Natural killer cell treated with Interleukin-12 subunit alpha and Interleukin-12 subunit beta and Interleukin-15 and Interleukin-18, amount 100 ng/mL, for 72 hours (primary cell): ENCODE data around the gene BMP4. TPM values are rescaled to one million over a fixed set of nuclear protein-coding genes. Genes with fewer than 3 reads are reported as not detected.

Source experiments
- ATAC-seq, 2 donors: fragments of 150-1000 bp; cut with Tn5 transposase in 1 of 2; sonication (Bioruptor Pico), chemical (Tn5 transposase) in 1 of 2; 2 replicates each; pipeline ENCODE4 v1.10.0; 2021
- DNase-seq: peaks from one replicate; pipeline ENCODE4 v3.0.0; 2022; ENCODE audit warnings: low spot score
- H3K27ac Mint-ChIP-seq, 2 donors: 1 replicate in 1 of 2; 2 replicates in 1 of 2; pipeline ENCODE4 v1.8.0; 2022; ENCODE audit warnings: mixed read lengths in 2 of 2, mild to moderate bottlenecking in 1 of 2, moderate library complexity in 1 of 2
- H3K27me3 Mint-ChIP-seq, 2 donors: 1 replicate in 1 of 2; 2 replicates in 1 of 2; pipeline ENCODE4 v1.8.0; 2022; ENCODE audit warnings: mixed read lengths in 2 of 2
- H3K36me3 Mint-ChIP-seq: one replicate; pipeline ENCODE4 v1.8.0; 2022; ENCODE audit warnings: mixed read lengths
- H3K4me1 Mint-ChIP-seq, 2 donors: 1 replicate in 1 of 2; 2 replicates in 1 of 2; pipeline ENCODE4 v1.8.0; 2022; ENCODE audit warnings: low read depth in 2 of 2, mixed read lengths in 2 of 2, mild to moderate bottlenecking in 1 of 2
- H3K4me3 Mint-ChIP-seq: one replicate; pipeline ENCODE4 v1.8.0; 2022; ENCODE audit warnings: mixed read lengths
- H3K9me3 Mint-ChIP-seq: 2 replicates; pipeline ENCODE4 v1.8.0; 2022; ENCODE audit warnings: mixed read lengths
- total RNA-seq, 2 donors: library from RNA; stranded (reverse); gene quantifications; one replicate each; pipeline ENCODE4 v1.2.3, GENCODE V29; 2022

Gene BMP4
- total RNA-seq, 2 donors from 2014 or later = 0.26 TPM; not detected in 1

DNA sequence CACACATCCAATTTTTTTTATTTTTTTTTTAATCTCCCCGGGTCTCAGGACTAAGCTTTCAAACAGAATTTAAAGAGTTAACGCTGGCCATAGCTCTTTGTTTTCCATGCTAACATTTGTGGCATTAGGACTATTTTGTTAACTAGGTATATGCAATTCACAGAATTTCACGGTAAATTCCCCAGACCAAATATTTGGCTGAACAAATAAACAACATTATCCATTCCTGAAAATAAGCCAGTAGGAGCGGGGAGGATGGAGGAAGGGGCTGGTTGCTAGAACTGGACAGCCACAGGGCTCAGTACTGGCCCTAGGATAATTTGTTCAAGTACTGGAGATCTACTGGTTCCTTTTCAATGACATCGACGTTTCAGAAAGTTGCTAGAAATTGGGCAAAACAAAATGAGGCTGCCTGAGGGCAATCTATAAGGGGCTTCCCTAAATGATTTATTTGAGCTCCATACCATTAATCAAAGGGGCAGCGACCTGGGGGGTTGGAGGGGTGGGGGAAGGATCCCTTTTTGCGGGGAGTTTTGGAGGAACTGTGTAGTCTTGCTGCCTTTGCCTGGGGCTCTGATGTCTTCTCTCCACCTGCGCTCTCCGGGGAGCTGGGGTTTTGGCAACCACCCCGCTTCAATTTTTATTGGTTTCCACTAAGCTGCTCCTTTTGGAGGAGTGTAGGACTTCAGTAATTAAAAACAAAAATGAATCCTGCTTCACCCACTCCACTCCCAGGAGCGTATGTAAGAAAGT is 9.0 kb downstream of the BMP4 start:
- DNase-seq (no peak), ATAC-seq (no peak)
- H3K27me3 Mint-ChIP-seq = peaks cover 29 to 31% of the 10 kb centered on the region in 2 donors
- no peak overlapping the region for H3K27ac Mint-ChIP-seq
- no peaks in the 10 kb centered on the region for H3K4me1 Mint-ChIP-seq
- no peaks in the 10 kb centered on the region for H3K36me3 Mint-ChIP-seq
- no peaks in the 10 kb centered on the region for H3K9me3 Mint-ChIP-seq
- H3K4me3 Mint-ChIP-seq = no peak overlapping the region

DNA sequence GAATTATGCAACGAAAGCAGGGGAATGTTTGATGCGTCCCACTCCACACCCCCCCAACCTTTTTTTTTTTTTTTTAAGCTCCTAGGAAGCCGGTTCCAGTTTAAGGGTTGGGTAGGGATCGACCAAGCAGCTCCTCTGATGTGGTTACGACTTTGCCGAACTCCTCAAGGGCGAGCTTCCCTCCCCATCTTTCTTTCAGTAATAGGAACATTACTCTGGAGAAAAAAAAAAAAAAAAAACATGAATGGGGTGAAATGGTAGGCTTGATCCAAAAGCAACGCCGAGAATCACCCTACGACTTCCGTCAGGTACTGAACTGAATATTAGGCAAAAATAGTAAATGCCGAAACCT is 9.6 kb downstream of the BMP4 start:
- Mint-ChIP-seq H3K4me1 (no peaks in the 10 kb centered on the region), H3K4me3 (no peak overlapping the region), H3K36me3 (no peaks in the 10 kb centered on the region), H3K9me3 (no peaks in the 10 kb centered on the region), H3K27me3 (peaks cover 24 to 31% of the 10 kb centered on the region in 2 donors), H3K27ac (no peak overlapping the region)
- ATAC-seq (no peak), DNase-seq (no peak)

DNA sequence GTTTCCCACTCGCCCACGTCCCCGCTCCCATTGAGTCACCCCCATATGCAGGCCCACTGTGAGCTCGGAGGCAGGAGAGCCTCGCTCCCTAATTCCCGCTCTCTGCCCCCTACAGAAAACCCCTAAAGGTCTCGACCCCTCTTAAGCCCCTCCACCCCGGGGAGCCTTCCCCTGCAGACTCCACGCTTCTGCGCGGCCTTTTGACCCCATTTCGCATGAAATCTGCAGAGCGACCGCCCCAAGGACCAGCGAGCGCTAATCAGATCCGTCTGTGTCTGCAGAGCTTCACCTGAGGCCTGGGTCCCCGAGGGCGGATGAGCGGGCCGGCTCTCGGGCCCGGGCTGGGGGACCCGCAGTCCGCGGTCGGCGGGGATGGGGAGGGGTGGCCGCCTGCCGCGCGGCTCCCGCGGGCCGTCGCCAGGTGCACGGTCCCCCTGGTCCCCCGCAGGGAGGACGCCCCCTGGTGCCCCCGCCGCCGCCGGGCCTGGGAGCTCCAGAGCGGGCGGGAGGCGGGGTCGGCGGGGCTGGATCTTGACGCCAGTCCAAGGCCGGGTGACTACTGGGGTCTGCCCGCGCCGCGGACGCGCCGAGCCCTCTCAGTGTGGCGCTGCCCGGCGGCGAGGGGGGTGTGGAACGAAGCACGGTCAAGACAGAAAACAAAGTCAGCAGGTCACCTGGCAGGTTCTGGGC is 10.1 kb downstream of the BMP4 start:
- no peaks in the 10 kb centered on the region for H3K36me3 Mint-ChIP-seq
- H3K4me3 Mint-ChIP-seq = no peak overlapping the region
- no peak overlapping the region for H3K27ac Mint-ChIP-seq
- ATAC-seq (no peak), DNase-seq (no peak)
- H3K4me1 Mint-ChIP-seq = no peaks in the 10 kb centered on the region
- peaks cover 21 to 31% of the 10 kb centered on the region in 2 donors for H3K27me3 Mint-ChIP-seq
- H3K9me3 Mint-ChIP-seq = no peaks in the 10 kb centered on the region

DNA sequence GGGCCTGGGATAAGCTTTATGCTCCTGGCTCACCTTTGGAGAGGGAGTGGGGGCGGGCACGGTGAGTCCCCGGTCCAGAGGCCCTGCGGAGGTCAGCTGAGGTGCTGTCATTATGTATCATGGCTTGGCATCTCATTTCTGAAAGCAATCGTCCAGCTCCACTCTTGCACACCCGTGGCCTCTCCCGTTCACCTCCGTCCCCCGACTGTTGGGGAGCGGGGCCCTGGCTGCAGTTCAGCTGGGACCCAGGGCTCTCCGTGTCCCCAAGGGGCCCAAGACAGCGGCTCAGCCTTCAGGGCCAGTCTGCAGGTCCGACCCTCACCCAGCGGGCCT is 10.6 kb downstream of the BMP4 start:
- H3K4me1 Mint-ChIP-seq = no peaks in the 10 kb centered on the region
- H3K27ac Mint-ChIP-seq = no peak overlapping the region
- H3K9me3 Mint-ChIP-seq = no peaks in the 10 kb centered on the region
- no peak overlapping the region for H3K4me3 Mint-ChIP-seq
- ATAC-seq (no peak), DNase-seq (no peak)
- H3K27me3 Mint-ChIP-seq = peaks cover 21 to 31% of the 10 kb centered on the region in 2 donors
- H3K36me3 Mint-ChIP-seq = no peaks in the 10 kb centered on the region

DNA sequence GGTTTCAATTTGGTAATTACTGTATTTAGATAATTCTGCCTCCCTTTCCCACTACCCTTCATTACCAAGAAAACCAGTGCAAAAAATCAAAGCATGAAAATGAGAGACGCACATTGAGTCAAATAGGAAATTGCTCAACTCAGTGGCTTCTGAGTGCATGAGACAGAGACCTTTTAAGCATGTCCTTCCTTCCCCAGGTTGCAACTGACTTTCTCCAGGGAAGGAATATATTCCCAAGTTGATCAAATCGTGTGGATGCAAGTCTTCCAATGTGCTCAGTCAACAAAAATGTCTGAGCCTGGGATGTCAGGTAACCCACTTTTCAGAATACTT is 12.9 kb downstream of the BMP4 start:
- no peak overlapping the region for H3K4me3 Mint-ChIP-seq
- H3K36me3 Mint-ChIP-seq = no peaks in the 10 kb centered on the region
- no peak overlapping the region for H3K27ac Mint-ChIP-seq
- H3K27me3 Mint-ChIP-seq = peaks cover 17 to 35% of the 10 kb centered on the region in 2 donors
- H3K4me1 Mint-ChIP-seq = no peaks in the 10 kb centered on the region
- no peak for DNase-seq
- peaks cover 4% of the 10 kb centered on the region for H3K9me3 Mint-ChIP-seq
- ATAC-seq = no peak

DNA sequence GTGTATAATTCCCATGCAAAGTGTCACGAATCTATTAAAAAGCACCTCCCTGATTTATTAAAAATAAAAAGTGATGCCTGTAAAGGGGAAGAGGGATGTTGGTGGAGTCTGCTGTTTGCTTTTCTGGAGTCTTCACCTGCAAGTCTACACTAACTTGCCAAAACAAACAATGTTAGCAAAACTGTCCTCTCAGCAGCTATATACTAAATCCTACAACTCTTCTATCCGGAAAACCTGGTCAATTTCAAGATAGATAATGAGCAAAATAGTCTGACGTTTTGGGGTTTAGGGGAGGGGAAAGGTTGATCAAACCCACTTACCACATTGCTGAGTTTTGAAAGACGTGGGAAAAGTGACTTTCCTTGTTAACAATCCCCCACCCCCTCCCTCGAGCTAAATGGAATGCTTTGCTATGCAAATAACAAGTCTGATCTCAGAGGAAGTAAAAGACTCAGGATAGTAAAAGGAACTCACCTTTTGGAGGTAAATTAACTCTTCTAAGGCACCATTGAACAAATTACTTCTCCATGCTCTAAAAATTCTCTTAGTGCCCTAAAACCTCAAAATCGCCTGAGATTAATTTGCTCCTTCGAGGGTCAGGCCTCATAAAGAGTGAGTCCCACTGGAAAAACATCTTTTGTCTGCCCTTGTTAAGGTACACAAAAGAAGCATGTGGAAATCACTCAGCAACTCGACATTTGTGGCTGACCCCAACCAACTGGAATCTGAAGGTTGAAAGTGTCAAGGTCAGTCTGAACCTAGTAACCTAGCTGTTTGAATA is 13.5 kb downstream of the BMP4 start:
- Mint-ChIP-seq H3K27ac (no peak overlapping the region), H3K4me3 (no peak overlapping the region), H3K9me3 (peaks cover 4% of the 10 kb centered on the region), H3K36me3 (no peaks in the 10 kb centered on the region), H3K4me1 (no peaks in the 10 kb centered on the region), H3K27me3 (peaks cover 15 to 30% of the 10 kb centered on the region in 2 donors)
- ATAC-seq (no peak), DNase-seq (no peak)

DNA sequence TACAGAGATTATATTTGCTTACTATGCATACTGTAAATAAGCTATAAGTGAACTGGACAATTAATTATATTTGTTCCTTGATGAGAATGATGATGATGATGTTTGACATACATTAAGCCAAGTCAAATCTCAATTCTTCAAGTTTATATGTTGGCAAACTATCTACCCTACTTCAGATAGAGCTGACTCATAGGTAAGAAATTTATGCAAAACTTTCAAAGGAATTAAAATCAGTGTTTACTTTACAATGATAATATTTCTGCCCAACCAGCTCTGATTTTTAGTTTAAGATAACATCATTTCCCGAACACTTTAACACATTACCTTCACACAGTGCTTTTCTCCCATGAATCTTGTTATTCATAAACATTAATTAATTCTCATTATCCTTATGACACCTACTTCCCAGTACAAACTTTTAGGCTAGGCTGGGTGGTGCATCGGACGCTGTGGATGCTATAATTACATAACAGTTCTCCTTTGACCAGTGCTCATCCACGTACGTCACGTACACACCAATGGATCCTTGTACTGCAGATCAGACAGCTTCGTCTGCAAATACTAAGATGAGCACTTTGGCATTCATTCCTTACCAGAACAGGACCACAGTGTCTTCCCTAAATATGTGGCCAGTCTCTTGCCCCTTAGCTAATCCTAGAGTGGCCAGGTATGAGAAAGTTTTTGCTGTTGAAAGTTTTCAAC is 18.3 kb downstream of the BMP4 start:
- H3K4me1 Mint-ChIP-seq = no peaks in the 10 kb centered on the region
- peaks cover 0 to 6% of the 10 kb centered on the region in 2 donors for H3K27me3 Mint-ChIP-seq
- DNase-seq (no peak), ATAC-seq (no peak)
- H3K4me3 Mint-ChIP-seq = no peak overlapping the region
- H3K27ac Mint-ChIP-seq = no peak overlapping the region
- peaks cover 4% of the 10 kb centered on the region for H3K9me3 Mint-ChIP-seq
- no peaks in the 10 kb centered on the region for H3K36me3 Mint-ChIP-seq

DNA sequence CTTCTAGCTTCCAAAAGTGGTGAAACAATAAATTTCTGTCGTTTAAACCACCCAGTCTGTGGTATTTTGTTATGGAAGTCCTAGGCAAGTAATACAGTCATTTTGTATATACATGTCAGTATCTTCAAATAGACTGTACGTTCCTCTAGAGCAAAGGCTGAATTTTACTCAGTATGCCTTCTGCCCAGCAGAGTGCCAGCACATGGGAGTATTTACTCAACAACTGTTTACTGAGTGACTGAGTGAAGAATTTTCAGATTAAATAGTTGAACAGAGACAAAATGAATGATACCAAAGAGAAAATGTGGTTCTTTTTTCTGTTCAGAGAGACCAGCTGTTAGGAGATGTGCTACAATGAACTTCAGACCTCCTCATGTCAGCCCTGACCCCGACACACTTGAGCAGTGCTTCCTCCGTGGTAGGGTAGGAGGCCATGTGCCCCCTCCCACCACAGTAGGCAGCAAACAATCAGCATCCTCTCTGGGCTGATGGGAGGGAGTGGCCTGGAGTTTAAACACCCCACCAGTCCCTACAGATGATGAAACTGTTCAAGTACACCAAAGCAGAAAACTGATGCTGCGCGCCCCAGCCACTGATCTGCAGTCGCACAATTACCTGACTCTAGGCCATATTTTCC is 21.7 kb downstream of the BMP4 start:
- no peak for DNase-seq
- H3K4me3 Mint-ChIP-seq = no peak overlapping the region
- peaks cover 2% of the 10 kb centered on the region for H3K9me3 Mint-ChIP-seq
- no peaks in the 10 kb centered on the region for H3K4me1 Mint-ChIP-seq
- H3K27me3 Mint-ChIP-seq = peaks cover 0 to 2% of the 10 kb centered on the region in 2 donors
- no peaks in the 10 kb centered on the region for H3K36me3 Mint-ChIP-seq
- H3K27ac Mint-ChIP-seq = no peak overlapping the region
- no peak for ATAC-seq

DNA sequence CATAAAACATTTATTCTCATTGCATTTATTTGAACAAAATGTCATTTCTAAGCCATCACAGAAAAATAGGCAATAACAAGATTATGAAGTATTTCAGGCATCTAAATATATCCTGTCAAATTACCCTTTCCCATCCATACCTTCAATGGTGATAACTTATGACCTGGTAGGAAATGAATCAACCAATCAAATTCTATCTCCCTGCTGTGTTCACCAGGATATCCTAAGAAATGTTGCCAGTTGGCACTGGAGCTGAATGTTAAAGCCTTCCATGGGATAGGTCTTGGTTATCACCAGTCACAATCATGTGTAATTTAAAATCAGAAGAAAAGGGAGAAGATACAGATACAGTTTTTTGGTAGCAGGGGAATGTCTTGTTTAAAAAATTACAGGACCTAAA is 23.7 kb downstream of the BMP4 start:
- H3K27ac Mint-ChIP-seq = no peak overlapping the region
- ATAC-seq = no peak
- no peaks in the 10 kb centered on the region for H3K36me3 Mint-ChIP-seq
- no peaks in the 10 kb centered on the region for H3K27me3 Mint-ChIP-seq
- no peaks in the 10 kb centered on the region for H3K4me1 Mint-ChIP-seq
- H3K9me3 Mint-ChIP-seq = no peaks in the 10 kb centered on the region
- no peak overlapping the region for H3K4me3 Mint-ChIP-seq
- DNase-seq = no peak

DNA sequence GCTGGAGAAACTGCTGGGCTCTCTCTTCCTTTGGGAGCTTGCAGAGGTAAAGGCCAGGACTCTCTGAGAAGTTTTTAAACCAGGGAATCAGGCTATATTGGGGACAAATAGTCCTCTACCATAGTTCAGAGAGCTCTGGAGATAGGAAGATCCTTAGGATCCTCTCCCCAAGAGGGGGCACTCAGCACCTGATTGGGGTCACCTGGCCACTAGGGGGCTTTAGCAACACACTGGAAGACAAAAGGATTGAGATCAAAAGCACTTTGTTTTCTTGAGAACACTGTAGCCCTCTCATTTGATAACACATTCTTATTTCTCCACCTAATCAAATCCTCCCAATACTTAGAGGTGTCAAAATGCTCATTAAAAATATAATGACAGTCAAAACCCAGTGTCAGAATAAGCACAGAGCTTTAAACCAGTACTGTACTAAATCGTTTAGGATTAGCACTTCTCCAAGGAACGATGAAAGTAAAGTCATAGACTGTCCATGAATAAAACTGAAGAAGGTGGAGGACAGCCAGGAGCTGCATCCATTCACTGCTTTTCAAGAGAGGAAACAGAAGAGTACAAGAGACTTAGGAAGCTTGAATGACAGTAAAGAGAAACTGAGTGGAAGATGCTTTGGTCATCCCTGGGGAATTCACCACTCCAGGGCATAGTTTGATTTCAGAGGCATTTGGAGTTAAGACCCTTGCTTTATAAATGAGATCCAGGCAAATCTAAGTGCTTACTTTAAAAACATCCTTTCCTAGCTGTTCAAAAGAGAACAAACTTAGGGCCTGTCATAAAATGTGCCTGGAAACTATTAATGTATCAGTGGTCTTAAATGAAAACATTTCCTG is 26.5 kb downstream of the BMP4 start:
- Mint-ChIP-seq H3K4me1 (no peaks in the 10 kb centered on the region), H3K36me3 (no peaks in the 10 kb centered on the region), H3K27ac (no peak overlapping the region), H3K4me3 (no peak overlapping the region), H3K27me3 (peaks cover 0 to 15% of the 10 kb centered on the region in 2 donors), H3K9me3 (no peaks in the 10 kb centered on the region)
- ATAC-seq = no peak
- no peak for DNase-seq

DNA sequence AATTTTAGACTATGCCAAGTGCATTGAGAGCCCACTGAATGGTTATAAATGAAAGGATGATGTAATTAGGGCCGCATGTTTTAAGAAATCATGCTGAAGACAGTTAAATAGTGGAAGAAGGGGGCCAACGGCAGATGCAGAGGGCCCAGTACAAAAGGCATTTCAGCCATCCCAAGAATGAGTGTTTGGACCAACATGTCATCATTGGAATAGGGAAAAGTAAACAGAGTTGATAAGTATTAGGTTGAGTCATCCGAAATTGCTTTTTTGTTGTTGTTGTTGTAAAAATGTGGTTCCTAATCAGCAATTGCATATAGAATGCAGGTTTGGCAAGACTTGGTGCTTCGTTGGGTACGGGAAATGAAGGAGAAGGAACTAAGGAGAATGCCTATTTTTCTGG is 29.5 kb downstream of the BMP4 start:
- Mint-ChIP-seq H3K4me1 (no peaks in the 10 kb centered on the region), H3K9me3 (no peaks in the 10 kb centered on the region), H3K27ac (no peak overlapping the region), H3K27me3 (peaks cover 0 to 15% of the 10 kb centered on the region in 2 donors), H3K36me3 (no peaks in the 10 kb centered on the region), H3K4me3 (no peak overlapping the region)
- ATAC-seq (no peak), DNase-seq (no peak)

DNA sequence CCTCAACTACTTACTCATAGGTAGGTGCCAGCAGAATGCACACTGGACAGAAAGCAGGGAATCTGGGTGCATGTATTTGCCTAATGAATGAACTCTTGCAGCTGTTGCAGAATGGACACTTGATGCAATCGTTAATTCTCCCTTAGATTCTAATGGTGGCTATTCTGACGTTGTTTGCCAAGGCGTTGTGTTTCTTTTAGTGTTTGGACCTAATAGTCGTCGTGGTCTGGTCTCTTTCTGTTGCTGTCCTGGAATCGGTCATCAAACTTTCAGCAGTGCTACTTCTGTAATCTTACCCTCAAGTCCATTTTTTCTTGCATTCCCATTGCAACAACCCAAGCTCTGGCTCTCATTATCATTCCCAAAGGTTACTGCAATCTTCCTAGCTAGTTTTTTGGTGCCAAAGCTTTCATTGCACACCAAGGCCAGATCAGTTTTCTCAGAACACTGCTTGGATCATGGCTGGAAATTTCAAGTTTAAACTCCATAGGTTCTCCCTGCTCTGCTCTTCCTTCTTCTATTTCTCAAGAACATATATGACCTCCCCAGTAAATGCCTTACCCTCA is 31.3 kb downstream of the BMP4 start:
- no peak for ATAC-seq
- H3K27me3 Mint-ChIP-seq = peaks cover 0 to 15% of the 10 kb centered on the region in 2 donors
- no peaks in the 10 kb centered on the region for H3K9me3 Mint-ChIP-seq
- no peak overlapping the region for H3K4me3 Mint-ChIP-seq
- no peaks in the 10 kb centered on the region for H3K36me3 Mint-ChIP-seq
- H3K4me1 Mint-ChIP-seq = no peaks in the 10 kb centered on the region
- H3K27ac Mint-ChIP-seq = no peak overlapping the region
- no peak for DNase-seq
